Measurements from ENCODE around the gene ENPP3.
"Not testable (repeated sequence)": the region's sequence is repeated elsewhere in the genome, so short reads cannot be mapped to it uniquely, and the experiment has no call there.

Gene ENPP3

GRCh38 chr6:131687022-131687421 lies 49.9 kb downstream of the ENPP3 start:
- DNase-seq = no peak

GRCh38 chr6:131688286-131688685 lies 51.2 kb downstream of the ENPP3 start:
- no peak for DNase-seq

GRCh38 chr6:131692031-131692430 lies 54.9 kb downstream of the ENPP3 start:
- DNase-seq = no peak

GRCh38 chr6:131692589-131692988 lies 55.5 kb downstream of the ENPP3 start:
- DNase-seq = no peak

GRCh38 chr6:131693384-131693783 lies 56.3 kb downstream of the ENPP3 start:
- DNase-seq = no peak

GRCh38 chr6:131694832-131695426 lies 57.8 kb downstream of the ENPP3 start:
- no peak for DNase-seq

GRCh38 chr6:131696956-131697355 lies 59.9 kb downstream of the ENPP3 start:
- no peak for DNase-seq

GRCh38 chr6:131700851-131701250 lies 63.7 kb downstream of the ENPP3 start:
- not testable (repeated sequence) for DNase-seq

GRCh38 chr6:131703905-131704304 lies 66.8 kb downstream of the ENPP3 start:
- not testable (repeated sequence) for DNase-seq

GRCh38 chr6:131710917-131711316 lies 73.8 kb downstream of the ENPP3 start, which contains the start of gene CTAGE9:
Gene CTAGE9 (minus strand): TSS chr6:131711017. CDS start chr6:131711017, 0 bp downstream.
- not testable (repeated sequence) for DNase-seq

GRCh38 chr6:131715567-131715966 lies 78.5 kb downstream of the ENPP3 start:
- DNase-seq = not testable (repeated sequence)

- no peak for DNase-seq
Measured at GRCh38 chr6:131717836-131718542, 80.9 kb downstream of the ENPP3 start.

- no peak for DNase-seq
Measured at GRCh38 chr6:131721161-131721560, 84.1 kb downstream of the ENPP3 start.

GRCh38 chr6:131724114-131724513 lies 87.0 kb downstream of the ENPP3 start:
- no peak for DNase-seq

GRCh38 chr6:131727467-131727866 lies 90.4 kb downstream of the ENPP3 start:
- no peak for DNase-seq

- DNase-seq = no peak
Measured at GRCh38 chr6:131727868-131728267, 90.8 kb downstream of the ENPP3 start.

GRCh38 chr6:131728296-131728939 lies 91.3 kb downstream of the ENPP3 start:
- no peak for DNase-seq

- no peak for DNase-seq
Measured at GRCh38 chr6:131729550-131729949, 92.4 kb downstream of the ENPP3 start.

GRCh38 chr6:131730264-131730663 lies 93.2 kb downstream of the ENPP3 start:
- DNase-seq = no peak

GRCh38 chr6:131731224-131731623 lies 94.1 kb downstream of the ENPP3 start:
- DNase-seq = no peak

- no peak for DNase-seq
Measured at GRCh38 chr6:131733376-131734016, 96.4 kb downstream of the ENPP3 start.

- DNase-seq = no peak
Measured at GRCh38 chr6:131736003-131736596, 99.0 kb downstream of the ENPP3 start.

GRCh38 chr6:131736811-131737210 lies 99.7 kb downstream of the ENPP3 start:
- DNase-seq = no peak

All from activated CD8-positive, alpha-beta memory T cell treated with anti-CD3 and anti-CD28 coated beads for 24 hours (primary cell).